Endothelial cell of umbilical vein (primary cell): ENCODE measurements around the gene SHCBP1L. TPM values are rescaled to one million over a fixed set of nuclear protein-coding genes. Genes with fewer than 3 reads are reported as not detected.

Source experiments
- BruUV-seq: library from RNA; stranded (reverse); fragments of 400-500 nt; replicated peaks from 2 replicates; lab custom pipeline; 2021; lab: Mats Ljungman, UMichigan
- CTCF ChIA-PET: fragments of 300-600, 350-600 bp; sonication (Branson Sonifier 250); formaldehyde crosslinking; loops from one replicate; lab custom pipeline; 2021; ENCODE audit warnings: antibody characterized with exemption, inconsistent platforms; lab: Charles Lee
- POLR2A ChIA-PET: fragments of 300-600, 350-600 bp; sonication (Branson Sonifier 250); formaldehyde crosslinking; loops from one replicate; lab custom pipeline; 2021; ENCODE audit warnings: antibody characterized with exemption, inconsistent platforms; lab: Charles Lee
- DNase-seq: peaks from one replicate; pipeline ENCODE4 v3.0.0-alpha.2; 2011; ENCODE audit warnings: low read depth, low spot score
- FAIRE-seq: peaks from 2 replicates; lab custom pipeline; 2011; peaks lifted over from hg19 to GRCh38; lab: Jason Lieb, UNC
- H2AFZ ChIP-seq: 2 replicates; pipeline ENCODE4 v1.6.0; 2012; ENCODE audit warnings: low read depth, low read length, control low read depth, inconsistent platforms
- H3K27ac ChIP-seq: 2 replicates; pipeline ENCODE4 v1.5.1; 2011; ENCODE audit warnings: low read depth, mild to moderate bottlenecking, control low read depth, low read length, moderate library complexity; ENCODE audit not compliant: insufficient read depth
- H3K27me3 ChIP-seq, 2 experiments: 2 replicates each; pipeline versions ENCODE4 v1.6.0 to v1.6.1; 2011; ENCODE audit warnings: low read length in 2 of 2, mixed read lengths in 1 of 2; ENCODE audit not compliant: control insufficient read depth in 2 of 2, insufficient read depth in 2 of 2
- H3K36me3 ChIP-seq, 2 experiments: 2 replicates in 1 of 2; 3 replicates in 1 of 2; pipeline ENCODE4 v1.5.1; 2011; ENCODE audit warnings: low read length in 2 of 2, mild to moderate bottlenecking in 1 of 2, moderate library complexity in 1 of 2; ENCODE audit not compliant: control insufficient read depth in 2 of 2, insufficient read depth in 2 of 2; ENCODE audit errors: extremely low read depth in 1 of 2
- H3K4me1 ChIP-seq: 3 replicates; pipeline ENCODE4 v1.5.1; 2011; ENCODE audit warnings: mild to moderate bottlenecking, low read length; ENCODE audit not compliant: control insufficient read depth, insufficient read depth; ENCODE audit errors: extremely low read depth
- H3K4me2 ChIP-seq: 2 replicates; pipeline ENCODE4 v1.6.1; 2011; ENCODE audit warnings: low read length, control low read depth, mixed read lengths; ENCODE audit not compliant: insufficient read depth
- H3K4me3 ChIP-seq, 3 experiments: fragments of 200-600 bp in 1 of 3; sonication (generic), shearing (Covaris generic) in 1 of 3; replicated peaks in 1 of 3; 2 replicates each; pipeline ENCODE4 v1.5.1; 2011 to 2016; ENCODE audit warnings: control low read depth in 3 of 3, low read length in 3 of 3, mild to moderate bottlenecking in 2 of 3, inconsistent platforms in 1 of 3, low read depth in 1 of 3, moderate library complexity in 1 of 3; ENCODE audit not compliant: insufficient read depth in 1 of 3
- H3K79me2 ChIP-seq: 2 replicates; pipeline ENCODE4 v1.6.0; 2012; ENCODE audit warnings: low read length, inconsistent platforms; ENCODE audit not compliant: control insufficient read depth, insufficient read depth
- H3K9ac ChIP-seq: replicated peaks from 2 replicates; pipeline ENCODE3; 2011; ENCODE audit warnings: low read length, control low read depth; ENCODE audit not compliant: insufficient read depth; ENCODE audit errors: extremely low read depth
- H3K9me1 ChIP-seq: replicated peaks from 3 replicates; pipeline ENCODE4 v1.6.0; 2011; ENCODE audit warnings: mild to moderate bottlenecking, low read length; ENCODE audit not compliant: control insufficient read depth, insufficient read depth; ENCODE audit errors: extremely low read depth
- H3K9me3 ChIP-seq: replicated peaks from 2 replicates; pipeline ENCODE4 v1.5.1; 2012; ENCODE audit warnings: low read length, inconsistent platforms; ENCODE audit not compliant: control insufficient read depth, insufficient read depth
- H4K20me1 ChIP-seq: replicated peaks from 2 replicates; pipeline ENCODE3; 2011; ENCODE audit warnings: mild to moderate bottlenecking, low read length; ENCODE audit not compliant: control insufficient read depth, insufficient read depth; ENCODE audit errors: extremely low read depth
- EZH2 ChIP-seq: IDR thresholded peaks from 2 replicates; pipeline ENCODE4 v1.6.1; 2012; ENCODE audit warnings: borderline replicate concordance, low read depth, mild to moderate bottlenecking, moderate library complexity, low read length, inconsistent platforms; ENCODE audit not compliant: severe bottlenecking
- FOS ChIP-seq: IDR thresholded peaks from 2 replicates; pipeline ENCODE4 v1.6.1; 2011; ENCODE audit warnings: mild to moderate bottlenecking, low read length, moderate library complexity, borderline replicate concordance; ENCODE audit not compliant: insufficient read depth
- GATA2 ChIP-seq: IDR thresholded peaks from 2 replicates; pipeline ENCODE4 v1.7.0; 2011; ENCODE audit warnings: low read depth, mild to moderate bottlenecking, moderate library complexity, mixed read lengths, low read length; ENCODE audit not compliant: insufficient read length, insufficient read depth
- JUN ChIP-seq: IDR thresholded peaks from 2 replicates; pipeline ENCODE4 v1.6.1; 2011; ENCODE audit warnings: borderline replicate concordance, low read depth; ENCODE audit not compliant: insufficient read length, insufficient read depth
- MAX ChIP-seq: IDR thresholded peaks from 2 replicates; pipeline ENCODE4 v1.6.1; 2011; ENCODE audit not compliant: insufficient read depth, insufficient read length
- MYC ChIP-seq: IDR thresholded peaks from one replicate; pipeline ENCODE4 v1.6.1; 2011; ENCODE audit warnings: mild to moderate bottlenecking, low read depth, low read length
- POLR2A ChIP-seq: IDR thresholded peaks from 2 replicates; pipeline ENCODE4 v1.6.1; 2012; ENCODE audit warnings: low read depth, mild to moderate bottlenecking, control low read depth, low read length
- POLR2AphosphoS5 ChIP-seq: IDR thresholded peaks from 2 replicates; pipeline ENCODE4 v1.6.1; 2012; ENCODE audit warnings: low read depth, mild to moderate bottlenecking, control low read depth, low read length, moderate library complexity; ENCODE audit not compliant: insufficient read depth
- dilution Hi-C: fragments of 300-500 bp; cut with MboI; formaldehyde crosslinking; loops from one replicate; pipeline ENCODE4 v1.15.0; 2019; ENCODE audit warnings: low sequenced_read_pairs; ENCODE audit not compliant: extremely low pct_ligation_motif_present
- intact Hi-C: fragments of 100-400 bp; cut with micrococcal nuclease; formaldehyde crosslinking; loops from one replicate; pipeline ENCODE4 v1.10.0; 2022
- polyA plus RNA-seq, 4 experiments: library from polyadenylated mRNA; depleted of rRNA in 3 of 4; stranded (reverse) in 3 of 4; unstranded in 1 of 4; fragments of >200 nt; gene quantifications; 2 replicates each; pipeline versions ENCODE4 v1.2.1 to v1.2.3, GENCODE V29; 2011 to 2012; ENCODE audit warnings: missing spikeins in 1 of 4
- total RNA-seq: library from RNA; stranded (reverse); gene quantifications from 2 replicates; pipeline ENCODE4 v1.2.3, GENCODE V29; 2021
- TF ChIP-seq, protein P1 (sequence below), 2 donors: IDR thresholded peaks; 1 replicate in 1 of 2; 2 replicates in 1 of 2; pipeline ENCODE4 v1.5.1; 2011; ENCODE audit warnings: low read length in 2 of 2, mild to moderate bottlenecking in 2 of 2, moderate library complexity in 2 of 2, control low read depth in 1 of 2, inconsistent platforms in 1 of 2, low read depth in 1 of 2; ENCODE audit not compliant: insufficient read depth in 1 of 2; ENCODE audit errors: extremely low read depth in 1 of 2

The SHCBP1L gene
- total and polyA plus RNA-seq, 2 donors (not counting 3 experiments of a cell fraction or from before 2014, with no cell fraction given), result not detected

DNA sequence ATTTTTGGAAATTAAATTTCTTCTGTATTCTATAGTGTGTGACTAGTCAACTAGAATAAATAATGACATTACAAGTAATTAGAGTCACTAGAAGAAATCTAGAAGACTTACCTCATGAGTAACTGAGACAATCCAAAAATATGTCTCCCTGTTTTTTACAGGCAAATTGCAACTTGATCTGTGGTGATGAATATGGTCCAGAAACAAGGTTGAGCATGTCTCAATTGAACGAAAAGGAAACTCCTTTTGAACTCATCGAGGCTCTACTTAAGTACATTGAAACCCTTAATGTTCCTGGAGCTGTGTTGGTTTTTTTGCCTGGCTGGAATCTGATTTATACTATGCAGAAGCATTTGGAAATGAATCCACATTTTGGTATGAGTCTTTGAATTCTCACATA is 77.1 kb downstream of the SHCBP1L start:
- H3K4me3 ChIP-seq, result no peak overlapping the region
- peaks cover 34 to 67% of the 10 kb centered on the region in 2 experiments for H3K36me3 ChIP-seq
- H3K9ac ChIP-seq, result no peak overlapping the region
- ChIA-PET POLR2A (no interaction called here), CTCF (interaction anchor here (0.8 kb wide), 1 partner anchor 12 kb away, joined by 3 read pairs; no protein-coding TSS in a partner anchor)
- no peaks in the 10 kb centered on the region for H3K9me1 ChIP-seq
- no peaks in the 10 kb centered on the region for H3K27me3 ChIP-seq
- no peak overlapping the region for H2AFZ ChIP-seq
- DNase-seq (no peak), FAIRE-seq (no peak)
- dilution Hi-C loops, result no loop called here
- no peak for TF ChIP-seq POLR2AphosphoS5
- no peak for TF ChIP-seq GATA2
- TF ChIP-seq EZH2, result no peak
- TF ChIP-seq MYC, result no peak
- TF ChIP-seq POLR2A, result no peak
- TF ChIP-seq MAX, result no peak
- TF ChIP-seq FOS, result no peak
- no peak for TF ChIP-seq JUN
- TF ChIP-seq, protein P1, sequence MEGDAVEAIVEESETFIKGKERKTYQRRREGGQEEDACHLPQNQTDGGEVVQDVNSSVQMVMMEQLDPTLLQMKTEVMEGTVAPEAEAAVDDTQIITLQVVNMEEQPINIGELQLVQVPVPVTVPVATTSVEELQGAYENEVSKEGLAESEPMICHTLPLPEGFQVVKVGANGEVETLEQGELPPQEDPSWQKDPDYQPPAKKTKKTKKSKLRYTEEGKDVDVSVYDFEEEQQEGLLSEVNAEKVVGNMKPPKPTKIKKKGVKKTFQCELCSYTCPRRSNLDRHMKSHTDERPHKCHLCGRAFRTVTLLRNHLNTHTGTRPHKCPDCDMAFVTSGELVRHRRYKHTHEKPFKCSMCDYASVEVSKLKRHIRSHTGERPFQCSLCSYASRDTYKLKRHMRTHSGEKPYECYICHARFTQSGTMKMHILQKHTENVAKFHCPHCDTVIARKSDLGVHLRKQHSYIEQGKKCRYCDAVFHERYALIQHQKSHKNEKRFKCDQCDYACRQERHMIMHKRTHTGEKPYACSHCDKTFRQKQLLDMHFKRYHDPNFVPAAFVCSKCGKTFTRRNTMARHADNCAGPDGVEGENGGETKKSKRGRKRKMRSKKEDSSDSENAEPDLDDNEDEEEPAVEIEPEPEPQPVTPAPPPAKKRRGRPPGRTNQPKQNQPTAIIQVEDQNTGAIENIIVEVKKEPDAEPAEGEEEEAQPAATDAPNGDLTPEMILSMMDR (IDR thresholded peaks at IDR 0.05; ENCODE audit: extremely low read depth in 1 of 2, insufficient read depth in 1 of 2, low read depth in 1 of 2, low read length in 2 of 2), result no peak
- peaks cover 11% of the 10 kb centered on the region for H3K79me2 ChIP-seq
- no TSS peak for BruUV-seq
- H3K4me2 ChIP-seq, result no peak overlapping the region
- H3K4me1 ChIP-seq, result no peaks in the 10 kb centered on the region
- intact Hi-C loops, result no loop called here
- no peaks in the 10 kb centered on the region for H3K9me3 ChIP-seq
- no peaks in the 10 kb centered on the region for H4K20me1 ChIP-seq
- H3K27ac ChIP-seq, result no peak overlapping the region
